Mammary microvascular endothelial cell (primary cell): Measurements from ENCODE around the gene ENC1. TPM values are rescaled to one million over a fixed set of nuclear protein-coding genes. Genes with fewer than 3 reads are reported as not detected.

Source experiments
- total RNA-seq: library from RNA; depleted of rRNA; stranded (reverse); fragments of >200 nt; gene quantifications from 2 replicates; pipeline ENCODE4 v1.2.3, GENCODE V29; 2015

Gene ENC1
- total RNA-seq: 21.9 and 41.7 TPM in 2 replicates

DNA sequence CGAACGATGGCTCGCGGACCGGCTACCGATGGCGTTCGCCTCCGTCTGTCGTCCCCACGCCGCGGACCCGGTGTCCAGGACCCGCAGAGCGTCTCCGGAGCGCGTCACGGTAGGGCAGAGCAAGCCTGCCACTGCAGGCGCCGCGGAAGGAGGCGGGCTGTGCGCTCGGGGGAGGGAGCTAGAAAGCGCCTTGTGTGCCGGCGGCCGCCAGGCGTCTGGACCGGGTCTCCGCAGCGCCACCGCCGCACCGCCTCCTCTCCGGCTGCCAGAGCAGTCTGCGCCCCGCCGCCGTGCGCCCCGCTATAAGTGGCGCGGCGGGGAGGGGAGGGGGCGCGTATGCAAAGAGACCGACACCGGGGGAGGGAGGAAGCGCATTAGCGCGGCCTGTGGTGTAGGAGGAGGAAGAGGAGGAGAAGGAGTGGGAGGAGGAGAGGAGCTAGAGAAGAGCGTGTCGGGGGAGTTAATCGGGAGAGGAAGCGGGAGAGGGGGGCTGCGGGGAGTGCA is at the start of gene ENC1:
TSS of gene ENC1 (minus strand) at position 279 of the 504 bp plus-strand sequence. CDS start 4,243 bp downstream, outside the sequence.

DNA sequence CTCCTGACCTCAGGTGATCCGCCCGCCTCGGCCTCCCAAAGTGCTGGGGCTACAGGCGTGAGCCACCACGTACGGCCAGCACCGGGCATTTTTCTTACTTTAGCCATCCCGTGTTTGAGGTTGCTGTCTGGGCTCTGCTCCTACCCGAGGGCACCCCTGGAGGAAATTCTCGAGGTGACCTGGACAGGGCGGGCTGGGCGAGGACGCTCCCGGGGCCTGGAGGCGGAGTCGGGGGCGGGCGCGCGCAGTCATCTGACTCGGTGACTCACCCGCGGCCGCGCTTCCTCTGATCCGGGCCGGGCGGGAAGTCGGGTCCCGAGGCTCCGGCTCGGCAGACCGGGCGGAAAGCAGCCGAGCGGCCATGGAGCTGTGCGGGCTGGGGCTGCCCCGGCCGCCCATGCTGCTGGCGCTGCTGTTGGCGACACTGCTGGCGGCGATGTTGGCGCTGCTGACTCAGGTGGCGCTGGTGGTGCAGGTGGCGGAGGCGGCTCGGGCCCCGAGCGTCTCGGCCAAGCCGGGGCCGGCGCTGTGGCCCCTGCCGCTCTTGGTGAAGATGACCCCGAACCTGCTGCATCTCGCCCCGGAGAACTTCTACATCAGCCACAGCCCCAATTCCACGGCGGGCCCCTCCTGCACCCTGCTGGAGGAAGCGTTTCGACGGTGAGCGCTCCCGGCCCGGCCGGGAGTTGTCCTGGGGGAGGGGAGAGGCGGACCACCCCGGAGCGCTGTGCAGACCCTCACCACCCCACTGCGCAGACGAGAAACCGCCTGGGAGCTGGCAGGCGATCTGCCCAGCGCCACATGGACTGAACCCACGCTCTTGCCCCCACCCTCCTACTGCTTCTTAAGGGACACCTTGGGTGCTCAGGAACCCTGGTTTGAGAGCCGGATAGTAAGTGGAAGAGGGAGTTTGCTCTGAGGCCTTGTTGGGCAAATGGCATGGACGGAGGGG is 44.6 kb upstream of the ENC1 start, which contains the start of gene HEXB:
TSS of gene HEXB (plus strand) at position 334 of the 952 bp plus-strand sequence. CDS start at position 362, 28 bp downstream.

Other genes with a start within 250 kb of the ENC1 start
- 193 and 195 TPM in 2 replicates for gene HEXB, start 44.5 kb upstream of the ENC1 start, total RNA-seq
- 27.4 and 27.6 TPM in 2 replicates for gene GFM2, start 126.4 kb upstream of the ENC1 start, total RNA-seq
- gene NSA2, start 126.5 kb upstream of the ENC1 start, total RNA-seq: 94.1 and 101 TPM in 2 replicates
- 1.5 and 2.8 TPM in 2 replicates for gene FAM169A, start 225.7 kb upstream of the ENC1 start, total RNA-seq